Right atrium auricular region (tissue), 2 donors: ENCODE measurements around the gene KCNJ4. TPM values are rescaled to one million over a fixed set of nuclear protein-coding genes. Genes with fewer than 3 reads are reported as not detected.
"Not testable (repeated sequence)": the region's sequence is repeated elsewhere in the genome, so short reads cannot be mapped to it uniquely, and the experiment has no call there.

Experiments used
- DNase-seq: peaks from one replicate; pipeline ENCODE4 v3.0.0-alpha.2; 2019; ENCODE audit warnings: low spot score
- H3K27ac ChIP-seq, 2 donors: fragments of 200-600 bp; sonication (generic); 1 replicate in 1 of 2; 2 replicates in 1 of 2; pipeline ENCODE4 v1.5.1; 2016 to 2019
- H3K27me3 ChIP-seq, 2 donors: fragments of 200-600 bp; sonication (generic); one replicate each; pipeline versions ENCODE4 v1.5.1 to v1.6.0; 2017 to 2019
- H3K36me3 ChIP-seq: fragments of 200-600 bp; sonication (generic); one replicate; pipeline ENCODE4 v1.5.1; 2016
- H3K4me1 ChIP-seq, 2 donors: fragments of 200-600 bp; sonication (generic); one replicate each; pipeline versions ENCODE4 v1.5.1 to v1.6.0; 2017 to 2019
- H3K4me3 ChIP-seq, 2 donors: fragments of 200-600 bp; sonication (generic); 1 replicate in 1 of 2; 2 replicates in 1 of 2; pipeline ENCODE4 v1.5.1; 2017 to 2019; ENCODE audit warnings: mild to moderate bottlenecking in 1 of 2, moderate library complexity in 1 of 2
- H3K9me3 ChIP-seq, 2 donors: fragments of 200-600 bp; sonication (generic); one replicate each; pipeline ENCODE4 v1.5.1; 2019
- total RNA-seq, 2 donors: library from RNA; depleted of rRNA; stranded (reverse); fragments of >200 nt; gene quantifications; one replicate each; pipeline ENCODE4 v1.1.0, GENCODE V29; 2016
- TF ChIP-seq, protein P1 (sequence below), 2 donors: fragments of 200-600 bp; sonication (generic); IDR thresholded peaks; one replicate each; pipeline ENCODE4 v1.5.1; 2019; ENCODE audit warnings: antibody characterized with exemption in 2 of 2

KCNJ4 gene
- total RNA-seq, 2 donors from 2014 or later: 7.0 to 36.7 TPM

DNA sequence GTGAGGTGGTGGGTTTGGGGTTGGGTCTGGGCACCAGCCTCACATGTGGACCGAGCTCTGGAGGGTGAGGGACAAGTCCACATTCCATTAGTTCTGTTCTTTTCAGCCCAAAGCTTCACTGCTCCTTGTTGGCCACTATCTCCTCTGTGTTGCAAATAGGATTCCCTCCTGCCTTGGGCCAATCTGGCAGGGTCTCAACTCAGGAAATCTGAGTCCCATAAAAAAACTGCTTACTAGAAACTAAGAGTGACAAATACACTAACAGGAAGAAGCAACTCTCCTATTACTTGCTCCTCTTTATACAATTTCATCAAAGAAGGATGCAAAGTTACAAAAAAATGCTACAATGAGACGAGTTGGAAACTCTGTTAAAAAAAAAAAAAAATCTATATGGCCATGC is 71.6 kb downstream of the KCNJ4 start:
- Histone ChIP-seq H3K36me3 (no peaks in the 10 kb centered on the region), H3K4me3 (no peak overlapping the region), H3K27ac (no peak overlapping the region), H3K27me3 (no peaks in the 10 kb centered on the region), H3K9me3 (no peaks in the 10 kb centered on the region), H3K4me1 (peaks cover 0 to 4% of the 10 kb centered on the region in 2 donors)
- DNase-seq: no peak
- TF ChIP-seq, protein P1, sequence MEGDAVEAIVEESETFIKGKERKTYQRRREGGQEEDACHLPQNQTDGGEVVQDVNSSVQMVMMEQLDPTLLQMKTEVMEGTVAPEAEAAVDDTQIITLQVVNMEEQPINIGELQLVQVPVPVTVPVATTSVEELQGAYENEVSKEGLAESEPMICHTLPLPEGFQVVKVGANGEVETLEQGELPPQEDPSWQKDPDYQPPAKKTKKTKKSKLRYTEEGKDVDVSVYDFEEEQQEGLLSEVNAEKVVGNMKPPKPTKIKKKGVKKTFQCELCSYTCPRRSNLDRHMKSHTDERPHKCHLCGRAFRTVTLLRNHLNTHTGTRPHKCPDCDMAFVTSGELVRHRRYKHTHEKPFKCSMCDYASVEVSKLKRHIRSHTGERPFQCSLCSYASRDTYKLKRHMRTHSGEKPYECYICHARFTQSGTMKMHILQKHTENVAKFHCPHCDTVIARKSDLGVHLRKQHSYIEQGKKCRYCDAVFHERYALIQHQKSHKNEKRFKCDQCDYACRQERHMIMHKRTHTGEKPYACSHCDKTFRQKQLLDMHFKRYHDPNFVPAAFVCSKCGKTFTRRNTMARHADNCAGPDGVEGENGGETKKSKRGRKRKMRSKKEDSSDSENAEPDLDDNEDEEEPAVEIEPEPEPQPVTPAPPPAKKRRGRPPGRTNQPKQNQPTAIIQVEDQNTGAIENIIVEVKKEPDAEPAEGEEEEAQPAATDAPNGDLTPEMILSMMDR (IDR thresholded peaks at IDR 0.05): no peak

DNA sequence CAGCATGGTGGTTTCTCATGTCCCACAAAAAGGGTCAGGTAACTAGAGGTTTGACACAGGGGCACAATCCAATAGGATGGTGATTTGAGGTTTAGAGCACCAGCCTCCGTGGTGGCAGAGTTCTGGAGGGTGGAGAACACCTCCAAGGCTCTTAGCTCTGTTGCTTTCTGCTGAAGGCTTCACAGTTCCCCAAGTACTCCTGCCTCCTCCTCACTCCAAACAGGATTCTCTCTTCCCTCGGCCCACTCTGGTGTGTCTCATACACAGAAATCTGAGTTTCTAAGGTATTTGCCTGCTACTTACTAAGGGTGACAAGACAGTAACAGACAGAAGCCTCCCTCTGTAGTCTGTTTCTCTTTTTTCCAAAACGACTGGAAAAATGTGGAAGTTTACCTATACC is 73.6 kb downstream of the KCNJ4 start:
- not testable (repeated sequence) for H3K27ac ChIP-seq, H3K36me3 ChIP-seq, H3K4me3 ChIP-seq, H3K4me1 ChIP-seq, H3K27me3 ChIP-seq, DNase-seq, H3K9me3 ChIP-seq

Other genes with a start within 250 kb of the KCNJ4 start
- gene TMEM184B, start 182.2 kb downstream of the KCNJ4 start, total RNA-seq: 10 to 100 TPM; 51.2 to 76.1 TPM
- 10 to 100 TPM; 41.8 to 78.8 TPM for gene CSNK1E, start 137.8 kb downstream of the KCNJ4 start, total RNA-seq
- 1 to 10 TPM; 8.0 to 9.2 TPM for gene KDELR3, start 12.9 kb upstream of the KCNJ4 start, total RNA-seq
- gene DDX17, start 51.1 kb upstream of the KCNJ4 start, total RNA-seq: 100 to 1,000 TPM; 161 to 178 TPM
- gene DMC1, start 115.0 kb upstream of the KCNJ4 start, total RNA-seq: 10 to 100 TPM in 1 of 2 donors, under 1 TPM in 1; 0.82 to 16.3 TPM
- gene FAM227A, start 201.2 kb upstream of the KCNJ4 start, total RNA-seq: 1 to 10 TPM in 1 of 2 donors, under 1 TPM in 1; 0.70 to 1.1 TPM
- gene CBY1, start 201.4 kb upstream of the KCNJ4 start, total RNA-seq: 10 to 100 TPM; 23.0 to 27.9 TPM
- 10 to 100 TPM; 36.9 to 42.5 TPM for gene TOMM22, start 226.8 kb upstream of the KCNJ4 start, total RNA-seq
- gene JOSD1, start 245.7 kb upstream of the KCNJ4 start, total RNA-seq: 10 to 100 TPM; 20.0 to 37.3 TPM